HG03460 (cell line): ENCODE results near the gene AHDC1.

Experiments used
- ATAC-seq: cut with Tn5 transposase; IDR thresholded peaks from one replicate; pipeline ENCODE4 v1.9.1; 2021; ENCODE audit not compliant: unreplicated experiment

The AHDC1 gene

DNA sequence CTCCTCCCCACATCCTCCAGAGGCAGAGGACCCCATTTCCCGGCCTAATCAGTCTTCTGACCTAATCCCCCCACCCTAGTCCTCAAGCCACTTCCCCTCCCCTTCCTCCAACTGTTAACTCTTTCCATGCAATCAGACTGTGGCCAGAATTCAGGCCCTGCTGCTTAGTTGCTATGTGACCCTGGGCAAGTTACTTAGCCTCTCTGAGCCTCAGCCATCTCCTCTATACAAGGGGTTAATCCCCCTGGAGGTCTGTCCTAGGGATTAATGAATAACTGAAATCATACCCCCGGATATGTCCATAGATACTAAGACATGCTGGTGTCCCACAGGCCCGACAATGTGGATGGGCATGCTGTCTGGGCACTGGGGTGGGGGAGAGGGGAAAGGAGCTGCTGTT, 18.3 kb downstream of the AHDC1 start:
- no peak for ATAC-seq

DNA sequence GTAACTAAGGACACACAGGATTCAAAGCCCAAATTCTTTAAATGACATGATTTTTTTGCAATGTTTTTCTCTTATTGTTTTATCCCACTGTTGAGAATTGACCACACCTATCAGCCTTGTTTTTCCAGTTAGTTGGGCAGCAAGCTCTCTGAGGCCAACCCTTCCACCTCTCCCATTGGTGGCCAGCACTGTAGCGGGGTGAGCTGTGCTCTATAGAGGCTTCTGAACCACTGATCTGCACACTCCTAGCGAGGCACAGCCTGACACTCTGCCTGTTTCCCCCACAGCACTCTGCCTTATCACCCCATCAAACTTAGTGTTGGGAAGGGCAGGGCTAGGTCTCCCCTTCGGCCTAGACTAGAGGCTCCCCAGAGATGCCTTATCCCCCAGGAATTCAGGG, 19.5 kb downstream of the AHDC1 start:
- ATAC-seq, result no peak

GRCh38 chr1:27583479-27583878, 20.5 kb downstream of the AHDC1 start:
- ATAC-seq, result no peak

DNA sequence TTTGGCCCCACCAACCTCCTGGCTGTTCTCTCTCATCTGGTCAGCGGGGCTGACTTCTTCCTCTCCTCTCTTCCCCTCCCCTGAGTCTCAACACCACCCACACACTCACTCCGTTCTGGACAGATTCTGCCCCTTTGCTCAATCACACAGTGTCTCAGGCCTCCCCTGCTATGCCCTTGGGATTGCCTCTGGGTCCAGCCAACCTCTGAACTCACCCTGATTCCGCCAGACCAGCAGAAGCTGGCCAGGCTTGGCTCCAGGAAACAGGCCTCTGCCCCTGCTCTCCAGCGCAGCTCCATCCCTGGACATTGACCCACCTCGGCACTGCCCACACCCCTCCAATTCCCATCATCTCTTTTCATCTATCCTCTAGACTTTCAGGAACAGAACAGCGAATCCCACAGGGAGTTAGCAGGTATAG, 22.1 kb downstream of the AHDC1 start:
- no peak for ATAC-seq

DNA sequence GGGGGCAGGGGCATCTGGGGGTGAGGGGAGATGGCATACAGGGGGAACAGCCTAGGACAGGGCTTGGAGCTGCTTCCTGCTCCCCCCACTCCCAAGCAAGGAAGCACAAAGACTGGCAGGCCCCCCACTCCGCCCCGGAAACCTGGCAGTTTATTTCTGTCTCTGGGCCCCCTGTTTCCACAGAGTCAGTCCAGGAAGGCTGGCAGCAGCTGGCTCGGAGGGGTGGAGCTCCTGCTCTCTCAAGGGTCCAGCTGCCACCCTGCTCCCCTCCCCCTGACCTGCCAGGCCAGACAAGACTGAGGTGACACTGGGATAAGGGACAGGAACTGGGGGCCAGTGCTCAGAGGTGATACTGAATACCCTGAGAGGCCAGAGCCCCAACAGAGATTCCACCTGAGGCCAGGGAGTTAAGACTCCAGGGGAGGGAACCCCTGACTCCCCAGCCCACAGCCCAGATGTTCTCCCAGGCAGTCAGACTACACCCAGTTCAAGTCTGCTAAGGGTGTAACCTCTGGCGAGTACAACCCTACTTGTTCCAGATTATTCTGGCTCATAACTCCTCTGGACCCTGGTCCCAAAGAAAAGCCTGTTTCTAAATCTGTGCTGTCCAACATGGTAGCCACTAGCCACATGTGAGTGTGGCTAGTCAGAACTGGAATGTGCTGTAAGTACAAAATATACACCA, 26.3 kb downstream of the AHDC1 start:
- no peak for ATAC-seq

GRCh38 chr1:27576806-27577227, 27.1 kb downstream of the AHDC1 start:
- ATAC-seq, result no peak

- ATAC-seq, result no peak
These were observed 28.1 kb downstream of the AHDC1 start for GRCh38 chr1:27575840-27576331.

DNA sequence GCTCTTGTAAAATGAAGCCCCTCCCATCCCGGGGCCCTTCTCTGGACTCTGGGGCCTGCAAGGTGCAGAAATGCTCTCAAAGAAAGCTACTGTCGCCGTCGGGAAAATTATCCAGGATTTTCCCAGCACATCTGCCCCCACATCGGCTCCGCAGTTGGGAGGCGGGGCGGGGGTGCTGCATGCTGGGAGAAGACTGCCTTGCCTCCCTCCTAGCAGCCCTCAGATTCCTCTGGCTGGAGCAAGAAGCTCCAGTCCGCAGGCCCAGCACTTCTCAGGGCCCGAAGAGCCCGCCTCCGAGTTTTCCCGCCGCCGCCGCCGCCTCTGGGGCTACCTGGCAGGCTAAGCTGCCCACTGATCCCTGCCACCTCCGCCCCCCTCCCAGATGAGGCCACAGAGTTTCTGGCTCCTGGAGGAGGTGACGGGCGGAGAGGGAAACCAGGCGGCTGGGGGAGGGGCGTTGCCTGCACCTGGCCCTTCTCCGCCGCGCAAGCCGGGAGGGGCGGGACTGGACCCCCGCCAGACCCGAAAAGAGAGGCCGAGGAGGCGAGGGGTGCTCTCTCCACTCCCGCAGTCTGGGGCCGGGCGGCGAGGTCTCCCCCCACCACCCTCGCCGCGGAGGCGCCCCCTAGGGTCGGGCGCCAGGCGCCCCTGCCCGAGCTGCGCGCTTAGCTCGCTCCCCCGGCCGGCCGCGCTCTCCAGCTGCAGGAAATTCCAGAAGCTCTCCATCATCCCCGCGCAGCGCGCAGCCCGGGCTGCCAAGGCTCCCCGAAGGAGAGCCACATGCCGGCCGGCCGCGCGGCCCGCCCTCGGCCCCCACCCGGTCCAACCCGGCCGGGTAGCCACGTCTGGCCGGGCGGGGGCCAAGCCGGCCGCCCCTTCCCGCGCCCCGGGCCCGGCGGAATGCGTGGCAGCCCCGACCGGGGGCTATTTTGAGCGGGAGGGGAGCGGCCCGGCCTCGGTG, 28.8 kb downstream of the AHDC1 start:
- ATAC-seq, result no peak

DNA sequence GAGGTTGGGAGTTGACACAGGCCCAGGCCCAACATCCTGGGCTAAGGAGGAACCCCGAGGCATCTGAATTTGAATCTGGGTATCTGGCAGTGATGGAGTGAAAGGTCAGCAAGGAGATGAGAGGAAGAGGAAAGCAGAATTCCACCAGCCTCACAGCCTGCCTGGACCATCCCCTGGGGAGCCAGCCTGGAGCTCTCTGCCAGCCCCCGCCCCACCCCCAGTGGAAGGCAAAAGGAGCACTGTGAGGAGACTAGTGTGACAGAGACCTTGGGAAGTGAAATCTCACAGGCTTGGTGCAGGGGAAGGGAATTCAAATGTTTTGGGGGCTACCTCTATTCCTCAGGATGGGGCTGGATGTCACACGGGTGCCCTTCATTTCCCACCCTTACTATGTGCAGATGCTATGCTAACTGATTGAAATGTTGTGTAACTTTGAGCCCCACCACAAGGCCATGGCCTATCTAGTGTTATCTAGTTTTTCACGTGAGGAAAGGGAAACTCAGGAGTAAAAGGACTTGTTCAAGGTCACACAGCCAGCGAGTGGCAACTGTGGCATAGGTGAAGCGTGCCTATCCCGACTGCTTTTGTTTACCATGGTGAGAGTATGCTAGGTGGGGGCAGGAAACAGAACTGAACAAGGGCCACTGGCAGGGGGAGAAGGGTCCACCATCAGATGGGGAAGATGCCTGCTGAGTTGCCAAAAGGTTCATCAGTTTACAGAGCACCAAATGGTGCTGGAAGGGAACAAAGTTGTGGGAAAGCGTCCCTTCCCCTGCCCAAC, 29.8 kb downstream of the AHDC1 start:
- ATAC-seq, result no peak

DNA sequence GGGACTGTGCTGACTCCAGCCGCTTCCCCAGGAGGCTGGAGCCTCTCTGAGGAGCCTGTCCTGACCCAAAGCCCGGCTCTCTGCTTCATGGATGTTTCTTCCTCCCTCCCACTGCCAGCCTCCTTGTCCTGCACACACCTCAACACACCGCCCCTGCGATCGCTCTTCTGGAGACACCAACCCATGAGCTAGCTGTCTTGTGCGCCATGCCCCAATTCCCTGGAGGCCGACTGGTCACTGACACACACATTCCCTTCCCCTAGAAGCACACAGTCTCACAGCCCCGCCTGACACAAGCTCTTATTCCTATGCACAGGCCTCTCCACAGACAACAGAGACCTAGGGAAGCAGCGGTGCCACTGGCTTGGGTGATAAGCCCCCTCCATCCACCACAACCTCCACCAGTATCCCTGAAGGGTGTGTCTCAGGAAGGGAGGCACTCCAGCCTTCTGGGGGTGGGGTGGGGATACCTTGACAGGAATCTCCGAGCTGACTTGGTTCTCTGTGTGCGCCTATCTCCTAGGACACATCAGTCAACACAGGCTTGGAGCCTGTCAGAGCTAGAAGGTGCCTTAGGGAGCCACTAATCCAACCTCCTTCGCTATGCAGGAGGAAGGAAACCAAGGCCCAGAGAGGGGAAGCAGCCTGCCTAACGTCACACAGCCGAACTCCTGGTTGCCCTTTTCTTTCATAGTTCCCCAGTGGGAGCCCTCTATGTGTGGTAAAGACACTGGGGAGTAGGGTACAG, 31.1 kb downstream of the AHDC1 start:
- ATAC-seq, result no peak

DNA sequence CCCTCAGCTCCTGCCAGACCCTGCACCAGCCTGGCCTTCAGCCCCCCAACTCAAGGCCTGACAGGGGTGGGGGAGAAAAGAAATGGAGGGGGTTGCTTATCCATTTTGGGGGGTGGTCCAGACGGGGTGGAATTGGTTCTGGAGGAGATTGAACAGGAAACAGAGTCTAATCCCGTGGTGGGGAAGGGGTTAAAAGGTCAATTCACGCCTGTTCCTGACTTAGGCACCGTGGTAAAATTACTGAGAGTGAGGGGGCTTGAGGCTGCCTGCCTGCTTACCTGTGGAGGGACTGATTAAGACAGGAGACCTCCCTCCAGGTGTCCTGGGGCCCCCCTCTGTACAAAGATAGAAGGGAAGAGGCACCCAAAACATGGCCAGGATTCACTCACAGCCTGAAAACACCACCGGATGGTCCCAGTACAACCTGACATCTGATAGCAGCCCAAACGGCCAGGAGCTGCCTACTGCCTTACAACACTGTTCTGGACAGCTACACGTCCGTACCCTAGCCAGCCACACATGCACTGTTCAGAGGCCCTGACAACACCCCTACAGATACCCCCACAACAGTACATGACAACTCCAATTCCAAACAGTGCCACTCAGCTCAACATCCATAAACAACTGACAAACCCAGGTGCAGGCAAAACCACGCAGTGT, 31.8 kb downstream of the AHDC1 start:
- no peak for ATAC-seq

- no peak for ATAC-seq
These were observed 32.4 kb downstream of the AHDC1 start for GRCh38 chr1:27571439-27572018.

DNA sequence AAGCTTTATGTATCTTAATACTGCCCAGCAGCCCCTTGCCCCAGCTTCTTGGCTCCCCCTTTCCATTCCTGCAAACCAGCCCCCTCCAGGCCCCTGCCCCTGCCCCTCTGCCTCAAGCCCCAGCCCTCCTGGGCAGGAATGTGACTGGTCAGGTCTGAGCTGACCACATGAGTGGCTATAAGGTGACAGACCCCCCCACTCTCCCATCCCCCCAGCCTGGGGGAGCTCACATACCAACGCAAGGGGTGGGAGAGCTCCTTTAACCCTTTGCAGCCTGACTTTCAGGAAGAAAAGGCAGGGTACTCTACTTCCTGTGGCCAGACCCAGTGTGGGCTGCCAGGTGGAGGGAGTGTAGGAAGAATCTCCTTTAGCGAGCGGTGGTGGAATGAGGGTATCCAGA, 33.2 kb downstream of the AHDC1 start:
- ATAC-seq, result no peak

GRCh38 chr1:27570356-27570755, 33.6 kb downstream of the AHDC1 start:
- no peak for ATAC-seq

GRCh38 chr1:27569506-27570291, 34.2 kb downstream of the AHDC1 start:
- ATAC-seq, result no peak

- ATAC-seq, result no peak
These were observed 34.9 kb downstream of the AHDC1 start for GRCh38 chr1:27569088-27569460.

DNA sequence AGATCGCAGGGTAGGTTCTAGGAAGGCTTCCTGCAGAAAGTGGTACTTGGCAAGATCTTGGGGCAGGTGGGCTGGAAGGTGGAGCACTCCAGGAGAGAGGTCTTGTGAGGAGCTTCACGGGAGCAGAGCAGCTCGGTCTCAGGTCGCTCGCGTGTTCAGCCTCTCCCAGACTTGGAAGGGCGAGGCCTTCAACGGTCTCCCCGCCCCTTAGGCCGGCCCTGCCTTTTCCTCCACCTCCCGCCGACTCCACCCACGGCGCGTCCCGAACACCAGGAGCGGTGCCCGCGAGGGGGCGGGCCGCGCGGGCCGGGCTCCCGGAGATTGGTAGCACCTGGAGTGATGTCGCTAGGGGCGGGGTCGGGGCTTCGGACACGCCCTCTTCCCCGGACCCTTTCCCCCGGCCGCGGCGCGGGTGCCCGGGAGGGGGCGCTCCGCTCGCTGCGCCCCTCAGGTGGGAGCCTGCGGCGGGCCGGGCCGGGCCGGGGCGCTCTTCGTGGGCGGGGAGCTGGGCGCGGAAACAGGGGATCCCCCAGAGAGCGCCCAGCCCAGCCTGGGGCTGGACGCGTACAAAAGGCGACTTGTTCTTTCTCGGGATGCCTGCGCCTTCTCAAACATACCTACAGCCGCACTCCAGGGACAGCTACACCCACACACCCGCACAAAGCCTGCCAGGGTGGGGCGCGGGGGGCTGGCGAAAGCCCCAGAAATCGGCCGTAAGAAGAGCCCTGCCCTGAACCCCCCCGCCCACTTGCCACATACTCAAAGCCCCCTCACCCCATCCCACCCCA, 35.5 kb downstream of the AHDC1 start:
- peak; percentile 87 for ATAC-seq

- ATAC-seq, result no peak
These were observed 36.0 kb downstream of the AHDC1 start for GRCh38 chr1:27567971-27568299.
